Measurements from ENCODE around the gene DROSHA. TPM values are rescaled to one million over a fixed set of nuclear protein-coding genes. Genes with fewer than 3 reads are reported as not detected.
A peak's percentile ranks its signal among the peaks of the same experiment; 100 is the strongest.

The DROSHA gene
- polyA plus RNA-seq, 2 of the 4 experiments (the other 2 are of a cell fraction): 49.1 to 105 TPM

GRCh38 chr5:31408814-31409213 is 123.1 kb downstream of the DROSHA start (continued):
- TF ChIP-seq REST (IDR thresholded peaks at IDR 0.05): no peak

- Histone ChIP-seq H3K4me3 (no peak overlapping the region), H3K9me3 (no peaks in the 10 kb centered on the region), H3K27ac (no peak overlapping the region), H3K4me2 (no peak overlapping the region), H3K4me1 (no peaks in the 10 kb centered on the region)
- no peak for ATAC-seq
- ChIA-PET POLR2A (no interaction called here), CTCF (no interaction called here)
- no peak for TF ChIP-seq FOXS1 (CRISPR knock-in tag; IDR thresholded peaks at IDR 0.05)
- TF ChIP-seq POLR2A (IDR thresholded peaks at IDR 0.05; ENCODE audit: low read length): no peak
- TF ChIP-seq RNF2 (IDR thresholded peaks at IDR 0.05; ENCODE audit: borderline replicate concordance, low read depth): no peak
- no peak for TF ChIP-seq CBX8 (IDR thresholded peaks at IDR 0.05)
- TF ChIP-seq EHMT2 (IDR thresholded peaks at IDR 0.05; ENCODE audit: low read depth): no peak
- TF ChIP-seq EHF (CRISPR knock-in tag; IDR thresholded peaks at IDR 0.05): no peak
- TF ChIP-seq TP53 (CRISPR knock-in tag; IDR thresholded peaks at IDR 0.05): no peak
- no peak for TF ChIP-seq CEBPB (IDR thresholded peaks at IDR 0.05)
- TF ChIP-seq SMC3 (IDR thresholded peaks at IDR 0.05): no peak
- TF ChIP-seq HES2 (IDR thresholded peaks at IDR 0.05): no peak
- 77% methylated on average over 4 of the region's 4 CpGs for WGBS (ENCODE audit: missing lambda C conversion rate)
- DNase-seq (ENCODE audit: low read depth in 1 of 2, low spot score in 1 of 2): no peak
- FAIRE-seq: peak; percentile 13
These were observed 123.8 kb downstream of the DROSHA start for GRCh38 chr5:31407921-31408693.

- CTCF ChIA-PET: no interaction called here
- FAIRE-seq (no peak), ATAC-seq (no peak), DNase-seq (ENCODE audit: low read depth in 1 of 2, low spot score in 1 of 2) (no peak)
- TF ChIP-seq REST (IDR thresholded peaks at IDR 0.05) (no peak), HOXB13 (CRISPR knock-in tag; IDR thresholded peaks at IDR 0.05; ENCODE audit: low read depth) (no peak), EP300 (IDR thresholded peaks at IDR 0.05) (no peak), JUNB (IDR thresholded peaks at IDR 0.05) (no peak), MAFK (IDR thresholded peaks at IDR 0.05; ENCODE audit: partially characterized antibody) (no peak), EHMT2 (IDR thresholded peaks at IDR 0.05; ENCODE audit: low read depth) (no peak), RFX5 (IDR thresholded peaks at IDR 0.05) (no peak), FOSL2 (IDR thresholded peaks at IDR 0.05) (no peak), FOSL2 (CRISPR knock-in tag; IDR thresholded peaks at IDR 0.05) (no peak), HMGXB4 (CRISPR knock-in tag; IDR thresholded peaks at IDR 0.05; ENCODE audit: borderline replicate concordance) (no peak), USF2 (IDR thresholded peaks at IDR 0.05) (no peak), CHD4 (IDR thresholded peaks at IDR 0.05; ENCODE audit: borderline replicate concordance) (no peak), BHLHE40 (IDR thresholded peaks at IDR 0.05; ENCODE audit: low read depth, low read length) (no peak), ZSCAN20 (CRISPR knock-in tag; IDR thresholded peaks at IDR 0.05) (no peak), NFE2L2 (conservative IDR thresholded peaks at IDR 0.05; ENCODE audit: low read length) (no peak), RNF2 (IDR thresholded peaks at IDR 0.05; ENCODE audit: borderline replicate concordance, low read depth) (no peak), HOXB5 (CRISPR knock-in tag; IDR thresholded peaks at IDR 0.05) (no peak)
- WGBS (ENCODE audit: missing lambda C conversion rate): 96% methylated on average over 3 of the region's 3 CpGs
- Histone ChIP-seq H3K27ac (no peak overlapping the region), H3K9me3 (no peaks in the 10 kb centered on the region), H3K4me1 (no peaks in the 10 kb centered on the region), H3K4me2 (no peak overlapping the region), H3K4me3 (no peak overlapping the region)
- POLR2A ChIA-PET: no interaction called here
These were observed 127.6 kb downstream of the DROSHA start for GRCh38 chr5:31404325-31404724.

All from A549 (cell line).